UCSD-AML1 (cell line): ENCODE measurements around the gene CBX6.

ENCODE experiments used
- DNase-seq: peaks from one replicate; lab custom pipeline; 2025; ENCODE audit not compliant: unreplicated experiment; lab: John Stamatoyannopoulos, UW

Gene CBX6

GRCh38 chr22:38823076-38823475 is 48.9 kb downstream of the CBX6 start:
- no peak for DNase-seq

GRCh38 chr22:38820020-38820419 is 52.0 kb downstream of the CBX6 start:
- DNase-seq: no peak

GRCh38 chr22:38819387-38819940 is 52.6 kb downstream of the CBX6 start:
- DNase-seq: no peak

DNA sequence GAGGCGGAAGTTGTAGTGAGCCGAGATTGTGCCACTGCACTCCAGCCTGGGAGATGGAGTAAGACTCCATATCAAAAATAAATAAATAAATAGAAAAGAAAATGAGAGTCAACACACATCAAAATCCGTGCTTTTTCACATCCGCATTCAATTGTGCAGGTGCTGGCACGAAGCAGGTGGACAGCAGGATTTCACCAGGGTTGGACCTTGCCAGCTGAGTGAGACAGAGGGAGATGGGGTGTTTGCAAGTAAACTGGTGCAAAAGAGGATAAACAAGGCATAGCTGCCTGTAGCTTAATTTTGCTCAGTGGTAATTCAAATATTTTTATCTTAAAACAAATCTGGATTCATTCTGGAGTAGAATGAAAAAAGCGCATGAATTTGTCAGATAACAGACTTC is 54.8 kb downstream of the CBX6 start:
- DNase-seq: no peak

GRCh38 chr22:38815842-38816241 is 56.2 kb downstream of the CBX6 start:
- DNase-seq: no peak
